Thymus (tissue), 11 donors: ENCODE data around the gene SYN1. TPM values are rescaled to one million over a fixed set of nuclear protein-coding genes. Genes with fewer than 3 reads are reported as not detected.
A peak's percentile ranks its signal among the peaks of the same experiment; 100 is the strongest.

Experiments
- DNase-seq, 9 donors: peaks; one replicate each; pipeline ENCODE4 v3.0.0-alpha.2; 2013; ENCODE audit warnings: low spot score in 9 of 9, low read depth in 6 of 9, missing footprints in 1 of 9
- H3K27ac ChIP-seq, 2 donors: one replicate each; pipeline ENCODE4 v1.5.1; 2013; ENCODE audit warnings: control low read depth in 1 of 2, low read depth in 1 of 2, low read length in 1 of 2, mild to moderate bottlenecking in 1 of 2, moderate library complexity in 1 of 2
- H3K27me3 ChIP-seq, 2 donors: one replicate each; pipeline ENCODE4 v1.5.1; 2013; ENCODE audit warnings: low read length in 1 of 2; ENCODE audit not compliant: control insufficient read depth in 2 of 2, insufficient read depth in 1 of 2
- H3K36me3 ChIP-seq, 2 donors: one replicate each; pipeline ENCODE4 v1.5.1; 2013; ENCODE audit warnings: low read length in 1 of 2, mild to moderate bottlenecking in 1 of 2, moderate library complexity in 1 of 2; ENCODE audit not compliant: control insufficient read depth in 2 of 2, insufficient read depth in 2 of 2
- H3K4me1 ChIP-seq, 2 donors: one replicate each; pipeline ENCODE4 v1.5.1; 2013; ENCODE audit warnings: low read length in 2 of 2; ENCODE audit not compliant: control insufficient read depth in 2 of 2, insufficient read depth in 2 of 2
- H3K4me3 ChIP-seq, 2 donors: one replicate each; pipeline ENCODE4 v1.5.1; 2013; ENCODE audit warnings: low read length in 2 of 2, control low read depth in 1 of 2, mild to moderate bottlenecking in 1 of 2
- H3K9me3 ChIP-seq, 2 donors: one replicate each; pipeline ENCODE4 v1.5.1; 2013; ENCODE audit warnings: low read length in 1 of 2, mild to moderate bottlenecking in 1 of 2; ENCODE audit not compliant: control insufficient read depth in 2 of 2, insufficient read depth in 1 of 2
- WGBS: extraction: QIAGEN DNeasy Blood & Tissue Kit; methylation state at CpG from one replicate; pipeline ENCODE4 v1.1.7; 2013; 5-methylcytosine and 5-hydroxymethylcytosine counted together
- polyA plus RNA-seq: library from polyadenylated mRNA; stranded (reverse); fragments of 200-250 nt; gene quantifications from one replicate; pipeline ENCODE4 v1.2.3, GENCODE V29; 2013
- total RNA-seq: library from RNA; stranded (reverse); fragments of 120-200 nt; gene quantifications from one replicate; pipeline ENCODE4 v1.2.4, GENCODE V29; 2013
- donor health status: healthy.

Gene SYN1
- total and polyA plus RNA-seq, 2 donors = 0.52 to 4.0 TPM

- no peak for DNase-seq
- Histone ChIP-seq H3K9me3 (peaks cover 0 to 3% of the 10 kb centered on the region in 2 donors), H3K36me3 (peaks cover 44 to 58% of the 10 kb centered on the region in 2 donors), H3K27ac (no peak overlapping the region), H3K27me3 (no peaks in the 10 kb centered on the region), H3K4me3 (no peak overlapping the region), H3K4me1 (peaks cover 4 to 12% of the 10 kb centered on the region in 2 donors)
- 94% methylated on average over 12 of the region's 12 CpGs for WGBS
Measured at GRCh38 chrX:47564438-47565085, 55.1 kb downstream of the SYN1 start.

- no peak overlapping the region for H3K27ac ChIP-seq
Measured at GRCh38 chrX:47563801-47564315, 55.8 kb downstream of the SYN1 start.

GRCh38 chrX:47562615-47563243 is 56.9 kb downstream of the SYN1 start:
- H3K9me3 ChIP-seq = peaks cover 0 to 2% of the 10 kb centered on the region in 2 donors
- H3K4me1 ChIP-seq = peaks cover 4 to 12% of the 10 kb centered on the region in 2 donors
- DNase-seq = no peak
- no peak overlapping the region for H3K4me3 ChIP-seq
- 90% methylated on average over 13 of the region's 13 CpGs for WGBS
- no peaks in the 10 kb centered on the region for H3K27me3 ChIP-seq
- no peak overlapping the region for H3K27ac ChIP-seq
- peaks cover 28 to 43% of the 10 kb centered on the region in 2 donors for H3K36me3 ChIP-seq

More at GRCh38 chrX:47563801-47564315, 55.8 kb downstream of the SYN1 start:
- no peak overlapping the region for H3K4me3 ChIP-seq
- H3K4me1 ChIP-seq = peaks cover 4 to 12% of the 10 kb centered on the region in 2 donors
- no peaks in the 10 kb centered on the region for H3K27me3 ChIP-seq
- WGBS = 96% methylated on average over 8 of the region's 8 CpGs
- no peak for DNase-seq
- peaks cover 0 to 2% of the 10 kb centered on the region in 2 donors for H3K9me3 ChIP-seq
- peaks cover 37 to 53% of the 10 kb centered on the region in 2 donors for H3K36me3 ChIP-seq

GRCh38 chrX:47561659-47562151 is 58.0 kb downstream of the SYN1 start:
- 11% methylated on average over 9 of the region's 9 CpGs for WGBS
- Histone ChIP-seq H3K36me3 (peaks cover 21 to 33% of the 10 kb centered on the region in 2 donors), H3K4me1 (peaks cover 4 to 12% of the 10 kb centered on the region in 2 donors), H3K27me3 (no peaks in the 10 kb centered on the region), H3K9me3 (peaks cover 0 to 2% of the 10 kb centered on the region in 2 donors), H3K27ac (peak overlapping the region; percentile 98 to 99), H3K4me3 (peak overlapping the region; percentile 76)
- DNase-seq = no peak

- Histone ChIP-seq H3K36me3 (peaks cover 16 to 27% of the 10 kb centered on the region in 2 donors), H3K27me3 (no peaks in the 10 kb centered on the region), H3K4me1 (peaks cover 4 to 12% of the 10 kb centered on the region in 2 donors), H3K9me3 (peaks cover 0 to 2% of the 10 kb centered on the region in 2 donors), H3K4me3 (peak within 1 kb of the TSS; percentile 76), H3K27ac (peak within 1 kb of the TSS; percentile 98 to 99)
- peak; percentile 83 to 99 (median 97) for DNase-seq
- WGBS = under 1% methylated on average over 59 of the region's 59 CpGs
Measured at GRCh38 chrX:47560934-47561658, 58.6 kb downstream of the SYN1 start, which contains the start of gene ARAF. Gene ARAF, plus strand, starts transcription at chrX:47561205. Its CDS starts 1,763 bp downstream, at chrX:47562968.

- WGBS = 29% methylated on average over 15 of the region's 15 CpGs
- H3K36me3 ChIP-seq = peaks cover 16 to 27% of the 10 kb centered on the region in 2 donors
- no peak for DNase-seq
- no peaks in the 10 kb centered on the region for H3K27me3 ChIP-seq
- H3K4me3 ChIP-seq = peak overlapping the region; percentile 51 to 76
- H3K27ac ChIP-seq = peak overlapping the region; percentile 78 to 82
- H3K9me3 ChIP-seq = peaks cover 0 to 2% of the 10 kb centered on the region in 2 donors
- peaks cover 4 to 12% of the 10 kb centered on the region in 2 donors for H3K4me1 ChIP-seq
Measured at GRCh38 chrX:47560179-47560933, 59.3 kb downstream of the SYN1 start.

GRCh38 chrX:47558436-47558835 is 61.2 kb downstream of the SYN1 start:
- Histone ChIP-seq H3K27ac (no peak overlapping the region), H3K4me3 (no peak overlapping the region), H3K27me3 (no peaks in the 10 kb centered on the region), H3K36me3 (peaks cover 6 to 7% of the 10 kb centered on the region in 2 donors), H3K4me1 (peaks cover 4 to 12% of the 10 kb centered on the region in 2 donors), H3K9me3 (peaks cover 0 to 2% of the 10 kb centered on the region in 2 donors)
- DNase-seq = no peak
- WGBS = 100% methylated on average over 3 of the region's 3 CpGs

- H3K36me3 ChIP-seq = no peaks in the 10 kb centered on the region
- peak overlapping the region; percentile 86 for H3K27ac ChIP-seq
- H3K9me3 ChIP-seq = no peaks in the 10 kb centered on the region
- H3K27me3 ChIP-seq = no peaks in the 10 kb centered on the region
- peaks cover 0 to 5% of the 10 kb centered on the region in 2 donors for H3K4me1 ChIP-seq
- WGBS = 1% methylated on average over 20 of the region's 20 CpGs
- peak overlapping the region; percentile 53 to 54 for H3K4me3 ChIP-seq
- peak; percentile 43 to 93 (median 76) for DNase-seq
Measured at GRCh38 chrX:47556045-47556623, 63.5 kb downstream of the SYN1 start.
